Renal pelvis (tissue), 4 donors: Measurements from ENCODE around the gene NFE2L2. TPM values are rescaled to one million over a fixed set of nuclear protein-coding genes. Genes with fewer than 3 reads are reported as not detected.
"Not testable (repeated sequence)": the region's sequence is repeated elsewhere in the genome, so short reads cannot be mapped to it uniquely, and the experiment has no call there.

ENCODE experiments used
- DNase-seq: peaks from one replicate; pipeline ENCODE4 v3.0.0-alpha.2; 2013
- polyA plus RNA-seq, 3 donors: library from polyadenylated mRNA; unstranded; fragments of 120-200 nt; gene quantifications; one replicate each; pipeline ENCODE4 v1.2.1, GENCODE V29; 2013; ENCODE audit not compliant: insufficient read length in 3 of 3

NFE2L2 gene
- polyA plus RNA-seq, 3 donors = 119 to 141 (median 131) TPM

DNA sequence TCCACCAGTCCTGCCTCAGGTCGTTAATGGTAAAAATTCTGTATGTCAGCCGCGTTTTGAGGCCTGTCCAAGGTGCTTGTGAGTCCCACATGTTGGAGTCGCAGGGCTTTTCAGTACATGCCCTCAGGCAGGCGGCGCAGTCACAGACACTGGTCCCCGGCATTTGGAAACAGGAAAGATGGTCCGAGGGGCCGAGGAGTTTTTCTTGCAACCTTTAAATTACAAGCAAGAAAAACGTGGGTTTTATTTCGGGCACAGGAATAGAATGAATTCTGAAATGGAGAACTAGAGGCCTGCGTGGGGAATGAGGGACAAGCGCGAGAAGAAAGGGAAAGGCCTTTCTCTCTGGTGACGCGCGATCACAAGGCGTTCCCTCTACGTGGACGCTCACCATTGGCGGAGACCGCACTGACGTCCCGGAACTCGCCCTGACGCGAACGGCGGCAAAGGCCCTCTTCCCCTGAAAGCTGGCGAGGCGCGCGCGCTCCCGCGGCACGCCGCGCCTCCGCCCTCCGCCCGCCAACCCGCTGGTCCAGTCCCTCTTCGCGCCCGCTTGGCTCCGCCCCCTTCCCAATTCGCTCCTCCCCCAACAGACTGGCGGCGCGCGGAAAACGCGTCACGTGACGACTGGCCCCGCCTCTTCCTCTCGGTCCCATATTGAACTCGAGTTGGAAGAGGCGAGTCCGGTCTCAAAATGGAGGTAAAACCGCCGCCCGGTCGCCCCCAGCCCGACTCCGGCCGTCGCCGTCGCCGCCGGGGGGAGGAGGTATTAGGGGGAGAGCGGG lies 52.2 kb downstream of the NFE2L2 start, which contains the start of gene HNRNPA3:
TSS of gene HNRNPA3 (plus strand) at position 689 of the 785 bp plus-strand sequence. CDS start at position 695, 6 bp downstream.
- peak; percentile 99 for DNase-seq

DNA sequence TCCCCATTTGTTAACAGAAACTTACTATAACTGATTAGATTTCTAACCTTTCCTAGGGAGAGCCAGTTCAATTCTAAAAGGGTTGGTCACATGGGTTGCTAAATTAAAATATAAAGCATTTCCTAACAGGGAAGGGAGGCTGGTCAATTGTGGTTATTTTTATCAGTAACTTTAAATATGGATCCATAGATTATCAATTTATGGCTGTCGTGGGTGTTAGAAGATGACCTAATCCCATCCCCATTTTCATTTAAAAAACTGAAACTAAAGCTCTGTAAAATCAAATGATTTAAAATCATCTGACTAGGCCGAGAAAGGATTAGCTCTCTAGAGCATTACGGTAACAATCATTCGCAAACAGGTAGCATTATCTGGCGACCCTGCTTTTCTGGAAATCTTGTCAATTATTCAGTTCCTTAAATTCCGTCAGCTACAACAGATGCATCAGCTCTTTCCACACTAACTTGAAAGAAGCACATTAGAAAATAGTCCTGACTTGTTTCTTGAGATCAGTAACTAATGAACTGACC lies 52.9 kb downstream of the NFE2L2 start:
- no peak for DNase-seq

DNA sequence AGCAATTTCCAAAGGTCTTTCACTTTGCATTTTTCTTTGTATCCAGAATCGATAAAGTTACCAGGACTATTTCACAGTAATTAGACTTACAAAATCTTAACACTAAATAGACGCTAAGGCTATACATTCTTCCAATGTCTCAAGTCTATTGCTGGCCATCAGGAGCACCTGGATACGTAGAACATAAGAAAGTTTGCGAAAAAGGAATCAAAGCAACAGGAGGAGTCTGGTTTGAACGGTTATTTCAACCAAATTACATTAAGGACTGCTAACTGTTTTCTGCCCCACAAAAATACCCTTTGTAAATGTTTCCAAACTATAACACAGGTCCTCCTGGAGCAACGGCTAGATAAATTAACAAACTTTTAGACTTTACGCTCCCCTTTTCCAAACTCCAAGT lies 53.4 kb downstream of the NFE2L2 start:
- DNase-seq = no peak

DNA sequence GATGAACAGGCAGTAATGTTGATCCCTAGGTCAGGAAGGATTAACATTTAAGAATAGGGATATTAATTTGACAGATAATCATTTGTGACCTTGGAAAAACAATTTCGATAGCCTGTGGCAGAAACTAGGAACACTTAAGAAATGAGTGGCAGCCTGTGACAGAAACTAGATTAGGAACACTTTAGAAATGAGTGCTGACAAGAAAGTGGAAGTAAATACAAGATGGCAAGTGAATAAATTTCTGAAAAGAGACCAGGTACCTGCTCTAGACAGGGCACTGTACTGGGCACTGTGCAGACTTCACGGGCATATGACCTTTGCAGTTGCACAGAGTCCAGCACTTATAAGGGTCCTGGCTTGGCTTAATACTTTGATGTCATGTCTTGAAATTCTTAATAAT lies 57.4 kb downstream of the NFE2L2 start:
- no peak for DNase-seq

DNA sequence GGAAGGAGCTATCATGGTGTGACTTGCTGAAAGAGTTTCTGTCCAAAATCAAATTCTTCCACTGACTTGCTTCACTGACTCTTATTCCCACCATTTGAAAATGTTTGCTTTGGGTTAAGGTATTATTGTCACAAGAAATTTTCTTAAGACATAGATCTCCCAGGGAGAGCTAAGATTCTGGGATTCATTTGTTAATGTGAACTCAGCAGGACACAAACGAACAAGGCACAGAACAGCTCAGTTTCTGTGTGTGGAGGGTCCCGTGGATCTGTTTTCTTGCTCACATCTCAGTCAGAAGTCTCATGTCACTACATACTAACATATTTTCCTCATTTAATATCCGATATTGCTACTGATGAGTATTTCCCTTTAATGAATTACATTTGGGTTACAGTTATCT lies 60.1 kb downstream of the NFE2L2 start:
- no peak for DNase-seq

DNA sequence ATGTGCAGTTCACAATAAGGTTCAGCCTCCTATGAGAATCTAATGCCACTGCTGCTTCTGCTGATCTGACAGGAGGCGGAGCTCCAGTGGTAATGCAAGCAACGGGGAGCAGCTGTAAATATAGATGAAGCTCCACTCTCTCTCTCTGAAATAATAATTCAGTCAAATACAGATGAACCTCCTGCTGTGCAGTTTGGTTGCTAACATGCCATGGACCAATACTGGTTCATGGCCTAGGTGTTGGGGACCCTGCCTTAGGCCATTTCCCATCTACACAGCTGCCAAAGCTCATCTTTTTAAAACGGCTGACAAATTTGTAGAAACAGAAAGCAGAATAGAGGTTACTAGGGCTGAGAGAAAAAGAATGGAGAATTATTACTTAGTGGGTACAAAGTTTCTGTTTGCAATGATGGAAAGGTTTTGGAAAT lies 62.6 kb downstream of the NFE2L2 start:
- no peak for DNase-seq

DNA sequence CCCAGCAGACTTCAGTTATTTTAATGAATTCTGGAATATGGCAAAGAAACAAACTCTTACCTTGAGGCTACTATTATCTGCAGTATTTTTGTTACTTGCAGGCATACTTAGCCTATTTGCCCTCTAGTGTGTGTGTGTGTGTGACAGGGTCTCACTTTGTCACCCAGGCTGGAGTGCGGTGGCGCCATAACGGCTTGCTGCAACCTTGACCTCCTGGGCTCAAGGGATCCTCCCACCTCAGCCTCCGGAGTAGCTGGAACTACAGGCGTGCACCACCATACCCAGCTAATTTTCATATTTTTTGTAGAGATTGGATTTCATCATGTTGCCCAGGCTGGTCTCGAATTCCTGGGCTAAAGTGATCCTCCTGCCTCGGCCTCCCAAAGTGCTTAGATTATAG lies 64.1 kb downstream of the NFE2L2 start:
- not testable (repeated sequence) for DNase-seq

DNA sequence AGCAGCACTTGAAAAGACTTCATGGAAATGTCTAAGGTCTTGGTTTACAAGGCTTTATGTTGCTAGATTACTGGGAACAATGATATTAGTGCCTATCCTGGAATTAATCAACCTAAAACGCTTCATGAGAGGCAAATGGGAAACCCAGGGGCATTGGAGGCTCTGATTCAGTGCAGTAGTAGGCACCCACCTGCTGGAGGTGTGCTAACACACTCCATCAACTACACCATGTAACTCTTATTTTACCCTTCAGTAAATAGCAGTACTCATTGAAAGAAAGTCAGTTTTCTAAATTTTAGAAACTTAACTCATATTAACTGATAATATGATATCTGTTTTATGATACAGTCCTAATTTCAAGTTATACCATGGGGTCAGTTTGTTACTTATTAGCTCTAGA lies 69.3 kb downstream of the NFE2L2 start:
- no peak for DNase-seq

DNA sequence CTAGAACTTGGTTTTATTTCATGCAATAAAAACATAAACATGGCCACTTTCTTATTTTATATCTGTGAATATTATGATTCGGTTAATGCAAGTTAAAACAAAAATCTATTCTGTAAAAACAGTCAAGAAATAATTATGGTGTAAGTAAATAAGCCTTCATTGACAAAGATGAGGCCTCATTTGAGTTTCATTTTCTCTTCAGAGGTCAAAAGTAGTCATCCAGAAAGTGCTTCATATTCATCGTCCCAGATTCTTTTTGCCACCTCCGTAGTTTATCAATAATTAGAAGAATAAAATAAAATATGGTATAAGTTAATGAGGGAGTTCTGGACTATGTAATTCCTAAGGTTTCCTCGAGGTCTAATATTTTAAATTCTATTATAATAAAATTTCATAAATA lies 71.3 kb downstream of the NFE2L2 start:
- no peak for DNase-seq

DNA sequence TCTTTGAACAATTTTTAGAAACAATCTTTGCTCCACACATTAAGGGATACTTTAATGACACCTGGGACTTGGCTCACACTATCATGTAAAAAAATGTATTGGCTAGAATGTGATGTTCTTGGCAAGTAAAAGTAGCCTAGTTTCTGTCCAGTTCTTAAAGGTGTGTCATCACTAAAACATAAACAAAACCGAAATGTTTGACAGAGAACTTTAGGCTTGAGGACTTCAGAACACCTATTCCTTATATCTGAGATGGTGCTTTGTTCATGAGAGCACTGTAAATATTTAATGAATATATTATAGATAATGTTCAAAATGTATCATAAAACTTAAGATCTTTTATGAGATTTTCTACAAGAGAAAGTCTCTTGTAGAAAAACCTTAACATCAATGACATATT lies 71.7 kb downstream of the NFE2L2 start:
- no peak for DNase-seq

DNA sequence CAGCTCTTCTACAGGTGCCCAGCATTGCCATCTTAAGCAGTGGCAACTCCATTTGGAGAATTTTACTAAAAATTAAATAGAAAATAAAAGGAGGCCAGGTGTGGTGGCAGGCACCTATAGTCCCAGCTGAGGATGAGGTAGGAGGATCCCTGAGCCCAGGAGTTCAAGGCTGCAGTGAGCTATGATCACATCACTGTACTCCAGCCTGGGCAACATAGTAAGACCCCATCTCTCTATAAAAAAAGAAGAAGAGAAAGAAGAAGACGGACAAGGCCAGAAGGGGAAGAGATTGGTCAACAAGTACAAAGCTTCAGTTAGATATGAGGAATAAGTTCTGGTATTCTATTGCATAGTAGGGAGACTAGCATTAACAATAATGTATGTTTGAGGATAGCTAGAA lies 73.6 kb downstream of the NFE2L2 start:
- no peak for DNase-seq

DNA sequence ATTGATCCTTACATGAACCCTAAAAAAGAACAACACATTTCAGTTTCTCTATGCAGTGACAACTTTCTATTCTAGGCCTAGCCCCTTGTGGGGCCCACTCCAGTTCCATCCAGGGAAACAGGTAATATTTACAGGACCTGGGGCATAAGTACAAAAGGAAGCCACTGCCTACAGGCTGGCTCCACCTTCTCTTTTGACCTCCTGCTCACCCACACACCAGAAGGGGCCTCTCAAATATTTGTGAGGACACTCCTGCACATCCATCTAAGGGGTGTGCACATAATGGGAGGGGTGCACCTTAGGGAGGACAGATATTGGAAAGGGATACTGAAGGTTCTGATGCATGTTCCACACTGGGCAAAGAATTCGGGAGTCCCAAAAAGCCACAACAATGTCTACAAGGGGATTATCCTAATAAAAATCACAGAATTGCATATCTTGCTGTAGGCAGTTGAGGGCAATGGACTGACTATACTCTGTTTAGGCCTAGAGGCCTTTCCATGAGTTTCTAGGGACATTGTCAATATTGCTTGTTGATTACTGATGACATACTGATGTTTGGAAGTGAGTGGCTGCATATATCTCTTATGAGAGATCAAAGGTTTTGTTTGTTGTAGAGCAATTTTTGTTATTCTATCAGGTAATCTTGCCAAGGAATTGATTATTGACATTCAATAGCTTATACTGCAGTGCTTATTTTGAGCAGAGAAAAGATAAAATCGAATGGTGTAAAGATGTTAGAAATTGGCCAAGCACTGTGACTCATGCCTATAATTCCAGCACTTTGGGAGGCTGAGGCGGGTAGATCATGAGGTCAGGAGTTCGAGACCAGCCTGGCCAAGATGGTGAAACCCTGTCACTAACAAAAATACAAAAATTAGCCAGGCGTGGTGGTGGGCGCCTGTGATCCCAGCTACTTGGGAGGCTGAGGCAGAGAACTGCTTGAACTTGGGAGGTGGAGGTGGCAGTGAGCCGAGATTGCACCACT lies 75.8 kb downstream of the NFE2L2 start:
- DNase-seq = no peak

DNA sequence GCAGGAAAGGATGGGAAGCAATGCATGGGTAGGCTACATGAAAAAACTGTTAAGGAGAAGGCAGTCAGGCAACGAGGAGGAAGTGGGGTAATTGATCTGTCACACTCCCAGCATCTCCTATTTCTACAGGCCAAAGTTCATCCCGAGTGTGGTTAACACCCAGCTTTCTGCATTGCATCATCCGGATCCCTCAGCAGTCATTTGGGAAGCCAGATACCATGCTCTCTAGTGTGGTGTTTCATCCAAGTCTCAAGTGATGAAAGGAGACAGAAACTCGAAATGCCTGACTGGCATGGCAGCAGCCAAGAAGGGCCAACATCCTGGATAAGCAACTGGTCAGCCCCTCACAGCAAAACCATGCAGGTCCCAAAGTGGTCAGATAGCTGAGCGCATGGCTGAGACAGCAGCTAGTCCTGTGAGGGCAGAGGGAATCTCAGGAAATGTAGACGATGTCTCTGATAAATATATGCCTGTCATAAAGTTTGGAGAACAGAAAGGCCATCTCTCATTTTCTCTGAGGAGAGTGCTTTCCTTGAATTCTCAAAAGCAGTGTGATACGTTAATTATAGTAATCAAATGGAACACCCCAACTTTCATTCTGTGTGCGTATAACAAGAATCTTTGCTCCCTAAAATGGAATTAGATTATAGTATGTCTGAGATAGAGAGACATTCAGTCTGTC lies 76.8 kb downstream of the NFE2L2 start:
- DNase-seq = peak; percentile 75

DNA sequence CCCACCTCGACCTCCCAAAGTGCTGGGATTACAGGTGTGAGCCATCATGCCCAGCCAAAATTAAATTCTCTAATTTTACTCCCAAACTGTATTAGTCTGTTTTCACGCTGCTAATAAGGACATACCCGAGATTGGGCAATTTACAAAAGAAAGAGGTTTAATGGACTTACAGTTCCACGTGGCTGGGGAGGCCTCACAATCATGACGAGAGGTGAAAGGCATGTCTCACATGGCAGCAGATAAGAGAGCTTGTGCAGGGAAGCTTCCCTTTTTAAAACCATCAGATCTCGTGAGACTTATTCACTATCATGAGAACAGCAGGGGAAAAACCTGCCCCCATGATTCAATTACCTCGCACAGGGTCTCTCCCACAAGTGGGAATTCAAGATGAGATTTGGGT lies 78.5 kb downstream of the NFE2L2 start:
- DNase-seq = not testable (repeated sequence)

DNA sequence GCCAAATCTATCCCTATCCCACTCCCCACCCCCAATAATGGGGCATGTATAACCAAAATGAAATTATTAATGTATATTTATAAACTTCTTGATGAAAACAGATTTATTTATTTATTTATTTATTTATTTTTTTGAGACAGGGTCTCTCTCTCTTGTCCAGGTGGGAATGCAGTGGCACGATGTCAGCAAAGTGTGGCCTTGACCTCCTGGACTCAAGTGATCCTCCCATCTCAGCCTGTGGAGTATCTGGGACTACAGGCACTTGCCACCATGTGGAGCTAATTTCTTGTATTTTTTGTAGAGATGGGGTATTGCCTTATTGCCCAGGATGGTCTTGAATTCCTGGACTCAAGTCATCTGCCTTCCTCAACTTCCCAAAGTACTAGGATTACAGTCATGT lies 79.9 kb downstream of the NFE2L2 start:
- no peak for DNase-seq

DNA sequence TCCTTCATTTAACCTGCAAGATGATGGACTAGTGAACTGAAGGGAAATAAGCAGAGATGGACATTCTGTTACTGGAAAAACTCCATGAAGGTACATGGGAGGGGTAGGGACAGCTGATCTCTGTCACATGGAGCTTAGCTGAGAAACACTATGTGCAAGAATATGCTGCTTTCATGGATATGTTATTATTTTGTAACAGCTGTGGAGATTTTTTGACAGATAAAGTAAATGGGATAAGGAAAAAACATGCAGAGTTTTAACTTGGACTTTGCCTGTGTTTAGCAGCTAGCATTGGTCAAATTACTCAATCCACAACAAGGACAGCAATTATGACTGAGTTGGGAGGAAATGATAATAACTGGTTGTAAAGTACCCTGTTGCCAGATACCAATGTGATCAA lies 80.7 kb downstream of the NFE2L2 start:
- no peak for DNase-seq

Other genes starting within 250 kb of the NFE2L2 start
- gene HNRNPA3, start 51.9 kb downstream of the NFE2L2 start, polyA plus RNA-seq = 100 to 1,000 TPM; 592 to 721 (median 690) TPM
- 10 to 100 TPM; 41.7 to 43.0 (median 42.4) TPM for gene AGPS, start 128.0 kb upstream of the NFE2L2 start, polyA plus RNA-seq